Activated CD4-positive, alpha-beta T cell treated with anti-CD3 and anti-CD28 coated beads for 36 hours (primary cell): ENCODE results near the gene PRKD2. TPM values are rescaled to one million over a fixed set of nuclear protein-coding genes. Genes with fewer than 3 reads are reported as not detected.
A peak's percentile ranks its signal among the peaks of the same experiment; 100 is the strongest.

Source experiments
- ATAC-seq: fragments of 200-7000 bp; cut with Tn5 transposase; one replicate; pipeline ENCODE4 v1.10.0; 2021; ENCODE audit warnings: mild to moderate bottlenecking, moderate library complexity
- CTCF ChIA-PET: fragments of 350-600 bp; sonication (Branson Sonifier 250); formaldehyde crosslinking; loops from one replicate; lab custom pipeline; 2021; ENCODE audit warnings: antibody characterized with exemption; lab: Charles Lee
- POLR2A ChIA-PET: fragments of 350-600 bp; sonication (Branson Sonifier 250); formaldehyde crosslinking; loops from one replicate; lab custom pipeline; 2021; ENCODE audit warnings: antibody characterized with exemption, inconsistent platforms; lab: Charles Lee
- DNase-seq: peaks from one replicate; pipeline ENCODE4 v3.0.0-alpha.2; 2020
- H3K27ac Mint-ChIP-seq: one replicate; pipeline ENCODE4 v1.8.0; 2021; ENCODE audit warnings: mixed read lengths
- H3K27me3 Mint-ChIP-seq: one replicate; pipeline ENCODE4 v1.8.0; 2021; ENCODE audit warnings: mixed read lengths
- H3K36me3 Mint-ChIP-seq: one replicate; pipeline ENCODE4 v1.8.0; 2021; ENCODE audit warnings: low read depth, mixed read lengths
- H3K4me1 Mint-ChIP-seq: one replicate; pipeline ENCODE4 v1.8.0; 2021; ENCODE audit warnings: mixed read lengths
- H3K4me3 Mint-ChIP-seq: one replicate; pipeline ENCODE4 v1.8.0; 2021; ENCODE audit warnings: mild to moderate bottlenecking, moderate library complexity, mixed read lengths
- H3K9me3 Mint-ChIP-seq: one replicate; pipeline ENCODE4 v1.8.0; 2021; ENCODE audit warnings: low read depth, mixed read lengths
- intact Hi-C, 2 experiments: fragments of 100-400 bp; cut with DNase I in 1 of 2; cut with micrococcal nuclease in 1 of 2; formaldehyde crosslinking; loops; one replicate each; pipeline versions ENCODE4 v1.14.2 to v1.15.1; 2022 to 2024; cut with DNase I, micrococcal nuclease
- total RNA-seq, 2 experiments: library from RNA; stranded (reverse); gene quantifications; one replicate each; pipeline ENCODE4 v1.2.3, GENCODE V29; 2021

Gene PRKD2
- total RNA-seq, 2 experiments from 2014 or later = 76.0 to 78.3 TPM

- Mint-ChIP-seq H3K4me1 (peaks cover 11% of the 10 kb centered on the region), H3K27me3 (peaks cover 15% of the 10 kb centered on the region), H3K9me3 (peaks cover 2% of the 10 kb centered on the region), H3K4me3 (no peak overlapping the region), H3K27ac (no peak overlapping the region), H3K36me3 (no peaks in the 10 kb centered on the region)
- ChIA-PET CTCF (interaction anchor here (0.7 to 0.8 kb wide), 3 partner anchors 22 to 811 kb away, joined by 3 to 4 read pairs (median 3); no protein-coding TSS in a partner anchor), POLR2A (interaction anchor here (0.7 kb wide), 1 partner anchor 37 kb away, joined by 7 read pairs; no protein-coding TSS in a partner anchor)
- DNase-seq (no peak), ATAC-seq (no peak)
- intact Hi-C loops = no loop called here
Measured at GRCh38 chr19:46644720-46645119, 72.2 kb downstream of the PRKD2 start.

- H3K4me3 Mint-ChIP-seq = no peak overlapping the region
- peaks cover 3% of the 10 kb centered on the region for H3K27me3 Mint-ChIP-seq
- H3K9me3 Mint-ChIP-seq = no peaks in the 10 kb centered on the region
- ATAC-seq (no peak), DNase-seq (no peak)
- intact Hi-C loops = no loop called here
- no peak overlapping the region for H3K27ac Mint-ChIP-seq
- no peaks in the 10 kb centered on the region for H3K36me3 Mint-ChIP-seq
- POLR2A ChIA-PET = no interaction called here
- H3K4me1 Mint-ChIP-seq = peaks cover 7% of the 10 kb centered on the region
- CTCF ChIA-PET = interaction anchor here (1.0 kb wide), 1 partner anchor 70 kb away, joined by 3 read pairs; no protein-coding TSS in a partner anchor
Measured at GRCh38 chr19:46640656-46641055, 76.3 kb downstream of the PRKD2 start.

GRCh38 chr19:46639358-46640182, 77.3 kb downstream of the PRKD2 start:
- CTCF ChIA-PET = interaction anchor here (0.6 to 1.1 kb wide), 7 partner anchors 9 to 273 kb away, joined by 3 to 8 read pairs (median 3); partner anchors contain the start of gene CALM3
- POLR2A ChIA-PET = no interaction called here
- no peak for ATAC-seq

GRCh38 chr19:46637224-46637623, 79.7 kb downstream of the PRKD2 start:
- CTCF ChIA-PET = interaction anchor here (0.9 to 2.0 kb wide), 4 partner anchors 20 to 36 kb away, joined by 3 to 6 read pairs (median 5); partner anchors contain the start of gene CALM3

More at GRCh38 chr19:46639358-46640182, 77.3 kb downstream of the PRKD2 start:
- peaks cover 3% of the 10 kb centered on the region for H3K27me3 Mint-ChIP-seq
- peaks cover 13% of the 10 kb centered on the region for H3K4me1 Mint-ChIP-seq
- H3K27ac Mint-ChIP-seq = no peak overlapping the region
- H3K9me3 Mint-ChIP-seq = no peaks in the 10 kb centered on the region
- H3K36me3 Mint-ChIP-seq = no peaks in the 10 kb centered on the region
- DNase-seq = peak; percentile 71
- intact Hi-C loops = no loop called here
- H3K4me3 Mint-ChIP-seq = no peak overlapping the region

GRCh38 chr19:46635920-46636761, 80.8 kb downstream of the PRKD2 start, which contains the start of gene GNG8:
Gene GNG8, minus strand, starts transcription at chr19:46636202. Its CDS starts 1,520 bp downstream, at chr19:46634682.
- H3K36me3 Mint-ChIP-seq = no peaks in the 10 kb centered on the region
- peak within 1 kb of the TSS; percentile 64 for H3K4me3 Mint-ChIP-seq
- peaks cover 25% of the 10 kb centered on the region for H3K4me1 Mint-ChIP-seq
- intact Hi-C loops = no loop called here
- ChIA-PET CTCF (interaction anchor here (1.4 to 2.0 kb wide), 4 partner anchors 16 to 27 kb away, joined by 3 to 6 read pairs (median 4); no protein-coding TSS in a partner anchor), POLR2A (interaction anchor here (0.9 to 1.7 kb wide), 2 partner anchors 17 to 36 kb away, joined by 4 to 14 read pairs; no protein-coding TSS in a partner anchor)
- H3K9me3 Mint-ChIP-seq = no peaks in the 10 kb centered on the region
- peak; percentile 65 for DNase-seq
- H3K27me3 Mint-ChIP-seq = peaks cover 3% of the 10 kb centered on the region
- no peak within 1 kb of the TSS for H3K27ac Mint-ChIP-seq
- ATAC-seq = no peak

More at GRCh38 chr19:46637224-46637623, 79.7 kb downstream of the PRKD2 start:
- no peaks in the 10 kb centered on the region for H3K9me3 Mint-ChIP-seq
- DNase-seq (peak; percentile 61), ATAC-seq (no peak)
- H3K27ac Mint-ChIP-seq = no peak overlapping the region
- H3K27me3 Mint-ChIP-seq = peaks cover 3% of the 10 kb centered on the region
- H3K4me1 Mint-ChIP-seq = peaks cover 25% of the 10 kb centered on the region
- POLR2A ChIA-PET = interaction anchor here (0.6 to 1.7 kb wide), 3 partner anchors 18 to 37 kb away, joined by 3 to 14 read pairs (median 4); no protein-coding TSS in a partner anchor
- H3K36me3 Mint-ChIP-seq = no peaks in the 10 kb centered on the region
- intact Hi-C loops = no loop called here
- H3K4me3 Mint-ChIP-seq = no peak overlapping the region

- Mint-ChIP-seq H3K27me3 (no peaks in the 10 kb centered on the region), H3K4me3 (peak overlapping the region; percentile 64), H3K27ac (no peak overlapping the region), H3K36me3 (no peaks in the 10 kb centered on the region), H3K4me1 (peaks cover 23% of the 10 kb centered on the region), H3K9me3 (no peaks in the 10 kb centered on the region)
- intact Hi-C loops = loop anchor here (1.0 kb wide), 7 partner anchors 20 to 640 kb away; partner anchors contain the start of genes DACT3 (in 2 of the 2), INAFM1 (in 1 of the 2) and PRKD2 (in 1 of the 2)
- ChIA-PET POLR2A (interaction anchor here (1.3 kb wide), 1 partner anchor 16 kb away, joined by 3 read pairs; no protein-coding TSS in a partner anchor), CTCF (interaction anchor here (1.6 to 2.9 kb wide), 2 partner anchors 14 to 18 kb away, joined by 4 to 11 read pairs; no protein-coding TSS in a partner anchor)
- no peak for DNase-seq
- no peak for ATAC-seq
Measured at GRCh38 chr19:46634656-46635218, 82.2 kb downstream of the PRKD2 start.

- ATAC-seq (peak; percentile 63), DNase-seq (peak; percentile 99)
- no peaks in the 10 kb centered on the region for H3K9me3 Mint-ChIP-seq
- H3K27ac Mint-ChIP-seq = peak overlapping the region; percentile 72
- intact Hi-C loops = loop anchor here (1.0 kb wide), 7 partner anchors 20 to 640 kb away; partner anchors contain the start of genes DACT3 (in 2 of the 2), INAFM1 (in 1 of the 2) and PRKD2 (in 1 of the 2)
- ChIA-PET CTCF (interaction anchor here (0.9 to 2.9 kb wide), 4 partner anchors 9 to 28 kb away, joined by 4 to 12 read pairs (median 8); no protein-coding TSS in a partner anchor), POLR2A (interaction anchor here (1.3 kb wide), 1 partner anchor 16 kb away, joined by 3 read pairs; no protein-coding TSS in a partner anchor)
- no peaks in the 10 kb centered on the region for H3K27me3 Mint-ChIP-seq
- H3K4me1 Mint-ChIP-seq = peaks cover 21% of the 10 kb centered on the region
- no peaks in the 10 kb centered on the region for H3K36me3 Mint-ChIP-seq
- H3K4me3 Mint-ChIP-seq = peak overlapping the region; percentile 73
Measured at GRCh38 chr19:46634045-46634655, 82.8 kb downstream of the PRKD2 start.

- CTCF ChIA-PET = interaction anchor here (0.6 to 5.2 kb wide), 7 partner anchors 10 to 126 kb away, joined by 3 to 28 read pairs (median 6); partner anchors contain the start of gene DACT3
- intact Hi-C loops = no loop called here
- POLR2A ChIA-PET = no interaction called here
- ATAC-seq (no peak), DNase-seq (no peak)
- Mint-ChIP-seq H3K4me1 (peaks cover 24% of the 10 kb centered on the region), H3K36me3 (no peaks in the 10 kb centered on the region), H3K9me3 (no peaks in the 10 kb centered on the region), H3K27me3 (no peaks in the 10 kb centered on the region), H3K27ac (peak overlapping the region; percentile 45), H3K4me3 (peak overlapping the region; percentile 73)
Measured at GRCh38 chr19:46633130-46633529, 83.8 kb downstream of the PRKD2 start.

GRCh38 chr19:46631481-46631880, 85.4 kb downstream of the PRKD2 start:
- Mint-ChIP-seq H3K27ac (no peak overlapping the region), H3K9me3 (no peaks in the 10 kb centered on the region), H3K27me3 (no peaks in the 10 kb centered on the region), H3K4me3 (no peak overlapping the region), H3K4me1 (peaks cover 24% of the 10 kb centered on the region), H3K36me3 (no peaks in the 10 kb centered on the region)
- CTCF ChIA-PET = interaction anchor here (0.6 to 5.2 kb wide), 4 partner anchors 17 to 840 kb away, joined by 3 to 28 read pairs (median 6); partner anchors contain the start of genes DACT3 and SLC8A2
- POLR2A ChIA-PET = interaction anchor here (0.9 to 1.2 kb wide), 3 partner anchors 13 to 35 kb away, joined by 3 read pairs; no protein-coding TSS in a partner anchor
- DNase-seq = no peak
- intact Hi-C loops = no loop called here
- ATAC-seq = no peak
